Transverse colon (tissue), 4 donors: ENCODE measurements around the gene COL10A1. TPM values are rescaled to one million over a fixed set of nuclear protein-coding genes. Genes with fewer than 3 reads are reported as not detected.

Experiments used
- DNase-seq: peaks from one replicate; pipeline ENCODE4 v3.0.0-alpha.2; 2019
- H3K27ac ChIP-seq, 4 donors: fragments of 200-600 bp; sonication (generic); 2 replicates each; pipeline ENCODE4 v1.5.1; 2016 to 2018; ENCODE audit warnings: inconsistent platforms in 4 of 4
- H3K27me3 ChIP-seq: fragments of 200-600 bp; sonication (generic); 2 replicates; pipeline ENCODE4 v1.5.1; 2017; ENCODE audit warnings: inconsistent platforms
- H3K36me3 ChIP-seq, 4 donors: fragments of 200-600 bp; sonication (generic); 2 replicates each; pipeline ENCODE4 v1.5.1; 2017 to 2019; ENCODE audit warnings: inconsistent platforms in 4 of 4
- H3K4me1 ChIP-seq, 4 donors: fragments of 200-600 bp; sonication (generic); 2 replicates each; pipeline ENCODE4 v1.5.1; 2017 to 2020; ENCODE audit warnings: inconsistent platforms in 4 of 4
- H3K4me3 ChIP-seq, 4 donors: fragments of 200-600 bp; sonication (generic); 1 replicate in 1 of 4; 2 replicates in 3 of 4; pipeline versions ENCODE4 v1.5.1 to v1.6.1; 2017 to 2019; ENCODE audit warnings: inconsistent platforms in 4 of 4
- H3K9me3 ChIP-seq, 2 donors: fragments of 200-600 bp; sonication (generic); 2 replicates each; pipeline ENCODE4 v1.5.1; 2017 to 2019; ENCODE audit warnings: inconsistent platforms in 2 of 2
- CTCF ChIP-seq, 5 experiments: fragments of 200-600 bp in 3 of 5; fragments of 450-650 bp in 2 of 5; sonication (generic) in 3 of 5; IDR thresholded peaks; 1 replicate in 2 of 5; 2 replicates in 3 of 5; pipeline ENCODE4 v1.5.1; 2016 to 2017; ENCODE audit warnings: antibody characterized with exemption in 5 of 5, inconsistent platforms in 3 of 5, mild to moderate bottlenecking in 2 of 5, moderate library complexity in 1 of 5
- EP300 ChIP-seq: sonication (generic); formaldehyde crosslinking; IDR thresholded peaks from one replicate; pipeline ENCODE4 v1.6.1; 2017; ENCODE audit warnings: antibody characterized with exemption, low read depth
- POLR2A ChIP-seq: fragments of 450-650 bp; IDR thresholded peaks from one replicate; pipeline ENCODE4 v1.6.1; 2016; ENCODE audit warnings: antibody characterized with exemption, mild to moderate bottlenecking, moderate library complexity
- POLR2AphosphoS5 ChIP-seq, 3 donors: sonication (generic); formaldehyde crosslinking; IDR thresholded peaks; one replicate each; pipeline ENCODE4 v1.6.1; 2016; ENCODE audit warnings: antibody characterized with exemption in 3 of 3
- WGBS, 2 donors: methylation state at CpG; one replicate each; pipeline ENCODE4 v1.1.5; 2018; ENCODE audit warnings: low coverage in 1 of 2; 5-methylcytosine and 5-hydroxymethylcytosine counted together
- in situ Hi-C, 4 donors: fragments of 200-750 bp; cut with MboI; loops; one replicate each; pipeline versions ENCODE4 v1.15.0 to v1.15.1; 2017; ENCODE audit warnings: low sequenced_read_pairs in 3 of 4, low pct_ligation_motif_present in 1 of 4, low pct_unique_long_range_greater_than_20kb in 1 of 4
- intact Hi-C: fragments of 100-400 bp; cut with DNase I; formaldehyde crosslinking; loops from one replicate; pipeline ENCODE4 v1.15.1; 2023; ENCODE audit warnings: low total_unique reads
- total RNA-seq, 4 donors: library from RNA; depleted of rRNA; stranded (reverse); fragments of >200 nt; gene quantifications; one replicate each; pipeline ENCODE4 v1.1.0, GENCODE V29; 2016

The COL10A1 gene
- total RNA-seq, 4 donors from 2014 or later = not detected

GRCh38 chr6:116169880-116170279 lies 43.9 kb upstream of the COL10A1 start:
- intact Hi-C loops = no loop called here
- H3K4me3 ChIP-seq = no peak overlapping the region
- peaks cover 3 to 4% of the 10 kb centered on the region in 2 donors for H3K9me3 ChIP-seq
- 89 to 92% methylated on average over 2 of the region's 2 CpGs for WGBS, 2 donors
- no peaks in the 10 kb centered on the region for H3K27me3 ChIP-seq
- H3K4me1 ChIP-seq = no peaks in the 10 kb centered on the region
- no peak overlapping the region for H3K27ac ChIP-seq
- in situ Hi-C loops = no loop called here
- H3K36me3 ChIP-seq = peaks cover 0 to 6% (median under 1%) of the 10 kb centered on the region in 4 donors
- TF ChIP-seq POLR2A = no peak
- no peak for TF ChIP-seq EP300
- no peak for TF ChIP-seq CTCF (IDR thresholded peaks at IDR 0.05)
- no peak for TF ChIP-seq POLR2AphosphoS5 (IDR thresholded peaks at IDR 0.05)
- no peak for DNase-seq

GRCh38 chr6:116168148-116168547 lies 42.2 kb upstream of the COL10A1 start:
- Histone ChIP-seq H3K36me3 (no peaks in the 10 kb centered on the region), H3K27ac (no peak overlapping the region), H3K4me3 (no peak overlapping the region), H3K27me3 (no peaks in the 10 kb centered on the region), H3K4me1 (no peaks in the 10 kb centered on the region), H3K9me3 (no peaks in the 10 kb centered on the region)
- in situ Hi-C loops (no loop called here), intact Hi-C loops (no loop called here)
- TF ChIP-seq EP300 (no peak), POLR2A (no peak), POLR2AphosphoS5 (IDR thresholded peaks at IDR 0.05) (no peak)
- WGBS, 2 donors = 95 to 97% methylated on average over 1 of the region's 1 CpG
- no peak for DNase-seq

DNA sequence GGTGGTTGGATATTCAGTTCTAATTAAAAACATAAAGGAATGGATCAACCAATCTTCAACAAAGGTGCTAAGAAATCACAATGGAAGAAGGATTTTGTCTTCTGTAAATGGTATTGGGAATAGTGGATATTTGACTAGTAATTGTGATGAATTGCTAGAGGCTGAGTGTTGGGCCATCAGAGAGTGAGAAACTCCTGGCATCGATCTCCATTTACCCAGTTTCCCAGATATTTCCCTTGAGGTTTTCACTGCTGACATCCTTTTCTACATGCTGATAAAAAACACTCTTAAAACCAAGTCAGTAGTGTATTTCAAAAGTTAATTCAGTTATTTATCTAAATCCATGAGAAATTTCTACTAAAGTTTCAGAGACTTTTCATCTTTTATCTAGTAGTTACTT lies 40.4 kb upstream of the COL10A1 start:
- intact Hi-C loops (no loop called here), in situ Hi-C loops (no loop called here)
- H3K4me3 ChIP-seq = no peak overlapping the region
- H3K27ac ChIP-seq = no peak overlapping the region
- 97% methylated on average over 1 of the region's 1 CpG; no CpG with 5 or more reads in 1 of the 2 donors for WGBS, 2 donors
- no peaks in the 10 kb centered on the region for H3K9me3 ChIP-seq
- H3K27me3 ChIP-seq = no peaks in the 10 kb centered on the region
- no peaks in the 10 kb centered on the region for H3K4me1 ChIP-seq
- TF ChIP-seq EP300 = no peak
- no peak for DNase-seq
- no peaks in the 10 kb centered on the region for H3K36me3 ChIP-seq

- Histone ChIP-seq H3K36me3 (no peaks in the 10 kb centered on the region), H3K27me3 (no peaks in the 10 kb centered on the region), H3K4me3 (no peak overlapping the region), H3K4me1 (no peaks in the 10 kb centered on the region), H3K9me3 (no peaks in the 10 kb centered on the region), H3K27ac (no peak overlapping the region)
- intact Hi-C loops = no loop called here
- in situ Hi-C loops = no loop called here
- 86% methylated on average over 1 of the region's 1 CpG; no CpG with 5 or more reads in 1 of the 2 donors for WGBS, 2 donors
- TF ChIP-seq EP300 (no peak), CTCF (IDR thresholded peaks at IDR 0.05) (no peak), POLR2A (no peak), POLR2AphosphoS5 (IDR thresholded peaks at IDR 0.05) (no peak)
- DNase-seq = no peak
Measured at GRCh38 chr6:116165596-116165995, 39.7 kb upstream of the COL10A1 start.

DNA sequence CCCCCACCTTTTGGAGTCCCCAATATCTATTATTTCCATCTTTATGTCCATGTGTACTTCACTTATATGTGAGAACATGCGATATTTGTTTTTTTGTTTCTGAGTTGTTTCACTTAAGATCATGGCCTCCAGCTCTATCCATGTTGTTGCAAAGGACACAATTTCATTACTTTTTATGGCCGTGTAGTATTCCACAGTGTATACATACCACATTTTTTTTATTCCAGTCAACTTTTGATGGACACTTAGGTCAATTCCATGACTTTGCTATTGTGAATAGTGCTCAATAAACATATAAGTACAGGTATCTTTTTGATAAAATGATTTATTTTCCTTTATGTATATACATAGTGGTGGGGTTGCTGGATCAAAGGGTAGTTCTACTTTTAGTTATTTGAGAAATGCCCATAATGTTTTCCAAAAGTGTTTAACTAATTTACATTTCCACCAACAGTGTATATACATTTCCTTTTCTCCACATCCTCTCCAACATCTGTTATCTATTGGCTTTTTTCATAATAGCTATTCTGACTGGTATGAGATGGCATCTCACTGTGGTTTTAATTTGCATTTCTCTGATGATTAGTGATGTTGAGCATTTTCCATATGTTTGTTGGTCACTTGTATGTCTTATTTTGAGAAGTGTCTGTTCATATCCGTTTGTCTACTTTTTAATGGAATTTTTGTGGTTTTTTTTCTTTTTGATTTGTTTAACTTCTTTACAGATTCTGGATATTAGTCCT lies 34.0 kb upstream of the COL10A1 start:
- Histone ChIP-seq H3K27me3 (no peaks in the 10 kb centered on the region), H3K27ac (no peak overlapping the region), H3K9me3 (no peaks in the 10 kb centered on the region), H3K4me3 (no peak overlapping the region), H3K36me3 (no peaks in the 10 kb centered on the region), H3K4me1 (no peaks in the 10 kb centered on the region)
- DNase-seq = no peak
- in situ Hi-C loops = no loop called here
- 72 to 89% methylated on average over 3 of the region's 3 CpGs for WGBS, 2 donors
- intact Hi-C loops = no loop called here
- TF ChIP-seq POLR2A (no peak), EP300 (no peak), POLR2AphosphoS5 (IDR thresholded peaks at IDR 0.05) (no peak), CTCF (IDR thresholded peaks at IDR 0.05) (no peak)
